HepG2 (cell line): ENCODE measurements around the gene FAM120B. TPM values are rescaled to one million over a fixed set of nuclear protein-coding genes. Genes with fewer than 3 reads are reported as not detected.
A peak's percentile ranks its signal among the peaks of the same experiment; 100 is the strongest.

Experiments used
- ATAC-seq: fragments of 200-7000 bp; cut with Tn5 transposase; 3 replicates; pipeline ENCODE4 v1.9.1; 2020; ENCODE audit warnings: mild to moderate bottlenecking, moderate library complexity
- BruUV-seq: library from RNA; stranded (reverse); fragments of 400-500 nt; replicated peaks from 2 replicates; lab custom pipeline; 2021; lab: Mats Ljungman, UMichigan
- CTCF ChIA-PET: fragments of 300-600 bp; formaldehyde crosslinking; extraction: SDS; loops from one replicate; lab custom pipeline; 2021; ENCODE audit warnings: low total read pairs, inconsistent platforms, low intra/inter-chr PET ratio; lab: Yijun Ruan, JAX
- POLR2A ChIA-PET: fragments of 350-600 bp; sonication (Branson Sonifier 250); formaldehyde crosslinking; loops from one replicate; lab custom pipeline; 2020; ENCODE audit warnings: antibody characterized with exemption, inconsistent platforms; lab: Yijun Ruan, JAX
- DNase-seq: peaks from one replicate; pipeline ENCODE4 v3.0.0-alpha.2; 2015; ENCODE audit warnings: low spot score
- FAIRE-seq: peaks from 3 replicates; lab custom pipeline; 2011; peaks lifted over from hg19 to GRCh38; lab: Jason Lieb, UNC
- H2AFZ ChIP-seq: one replicate; pipeline ENCODE4 v1.6.1; 2011; ENCODE audit warnings: low read length, inconsistent platforms
- H3K27ac ChIP-seq: fragments of 300-600 bp; 3 replicates; pipeline ENCODE4 v1.8.0; 2011; ENCODE audit warnings: mixed run types, mild to moderate bottlenecking, mixed read lengths, low read length, inconsistent platforms; ENCODE audit not compliant: insufficient read depth; ENCODE audit errors: extremely low read length
- H3K27me3 ChIP-seq, 2 experiments: fragments of 200-600 bp in 1 of 2; 2 replicates in 1 of 2; 3 replicates in 1 of 2; pipeline versions ENCODE4 v1.6.0 to v1.8.0; 2011; ENCODE audit warnings: low read length in 2 of 2, mild to moderate bottlenecking in 2 of 2, moderate library complexity in 2 of 2, inconsistent platforms in 1 of 2; ENCODE audit not compliant: insufficient read depth in 2 of 2, control insufficient read depth in 1 of 2
- H3K36me3 ChIP-seq, 2 experiments: fragments of 200-600 bp in 1 of 2; replicated peaks in 1 of 2; 2 replicates in 1 of 2; 3 replicates in 1 of 2; pipeline versions ENCODE4 v1.5.1 to v1.8.0; 2011; ENCODE audit warnings: low read length in 2 of 2, inconsistent platforms in 1 of 2; ENCODE audit not compliant: insufficient read depth in 2 of 2, control insufficient read depth in 1 of 2
- H3K4me1 ChIP-seq: 2 replicates; pipeline ENCODE4 v1.5.1; 2012; ENCODE audit warnings: low read length, inconsistent platforms; ENCODE audit not compliant: insufficient read depth
- H3K4me2 ChIP-seq: 2 replicates; pipeline ENCODE4 v1.6.0; 2011; ENCODE audit warnings: low read depth, low read length, inconsistent platforms
- H3K4me3 ChIP-seq, 3 experiments: fragments of 200-600 bp in 1 of 3; sonication (generic), shearing (Covaris generic) in 1 of 3; replicated peaks in 1 of 3; 2 replicates each; pipeline ENCODE4 v1.5.1; 2011 to 2016; ENCODE audit warnings: low read length in 3 of 3, inconsistent platforms in 2 of 3, low read depth in 2 of 3, mild to moderate bottlenecking in 2 of 3, control low read depth in 1 of 3, mixed read lengths in 1 of 3; ENCODE audit not compliant: insufficient read depth in 1 of 3
- H3K79me2 ChIP-seq: one replicate; pipeline ENCODE4 v1.6.1; 2011; ENCODE audit warnings: low read length, inconsistent platforms; ENCODE audit not compliant: insufficient read depth
- H3K9ac ChIP-seq: 2 replicates; pipeline ENCODE4 v1.6.0; 2011; ENCODE audit warnings: mild to moderate bottlenecking, low read depth, low read length, inconsistent platforms; ENCODE audit not compliant: insufficient read depth
- H3K9me3 ChIP-seq: 2 replicates; pipeline ENCODE4 v1.5.1; 2012; ENCODE audit warnings: mild to moderate bottlenecking, low read length
- H4K20me1 ChIP-seq: 2 replicates; pipeline ENCODE4 v1.6.0; 2011; ENCODE audit warnings: inconsistent platforms, mild to moderate bottlenecking, low read length, moderate library complexity; ENCODE audit not compliant: insufficient read depth
- E2F1 ChIP-seq: sonication (generic); formaldehyde crosslinking; IDR thresholded peaks from 2 replicates; pipeline ENCODE4 v1.5.0; 2020; ENCODE audit warnings: missing genetic modification reagents
- FOXC1 ChIP-seq: sonication (generic); formaldehyde crosslinking; IDR thresholded peaks from 2 replicates; pipeline ENCODE4 v1.8.0; 2022; ENCODE audit warnings: mild to moderate bottlenecking, missing genetic modification reagents, borderline replicate concordance
- HDAC6 ChIP-seq: fragments of 200-600 bp; sonication (generic); IDR thresholded peaks from 2 replicates; pipeline ENCODE4 v1.7.0; 2017; ENCODE audit warnings: mild to moderate bottlenecking, antibody characterized with exemption, low read length, low read depth
- LRRFIP1 ChIP-seq: sonication (generic); formaldehyde crosslinking; conservative IDR thresholded peaks from 2 replicates; pipeline ENCODE4 v1.4.0; 2020; ENCODE audit warnings: missing genetic modification reagents
- MEF2D ChIP-seq: sonication (generic); formaldehyde crosslinking; IDR thresholded peaks from 2 replicates; pipeline ENCODE4 v1.5.1; 2020; ENCODE audit warnings: mild to moderate bottlenecking, missing genetic modification reagents
- NAIF1 ChIP-seq: sonication (generic); formaldehyde crosslinking; IDR thresholded peaks from 2 replicates; pipeline ENCODE4 v1.5.0; 2020; ENCODE audit warnings: mild to moderate bottlenecking, missing genetic modification reagents, borderline replicate concordance
- ONECUT2 ChIP-seq: sonication (generic); formaldehyde crosslinking; IDR thresholded peaks from 2 replicates; pipeline ENCODE4 v1.4.0; 2020; ENCODE audit warnings: missing genetic modification reagents
- RERE ChIP-seq: IDR thresholded peaks from 2 replicates; pipeline ENCODE4 v1.6.1; 2016; ENCODE audit warnings: low read depth, missing genetic modification reagents, missing compliant biosample characterization
- ZNF430 ChIP-seq: sonication (generic); formaldehyde crosslinking; IDR thresholded peaks from 2 replicates; pipeline ENCODE4 v1.9.0; 2021; ENCODE audit warnings: mild to moderate bottlenecking, missing genetic modification reagents
- WGBS: methylation state at CpG from one replicate; pipeline ENCODE4 v1.1.6; 2017; ENCODE audit warnings: low lambda C conversion rate; 5-methylcytosine and 5-hydroxymethylcytosine counted together
- in situ Hi-C: cut with HindIII; loops from 2 replicates; pipeline ENCODE4 v1.10.0; 2017; ENCODE audit warnings: low pct_unique_long_range_greater_than_20kb; ENCODE audit not compliant: extremely low pct_ligation_motif_present
- intact Hi-C: fragments of 100-400 bp; cut with micrococcal nuclease; formaldehyde crosslinking; loops from one replicate; pipeline ENCODE4 v1.10.0; 2022; ENCODE audit not compliant: unreplicated experiment
- polyA plus RNA-seq, 8 experiments: library from polyadenylated mRNA; depleted of rRNA in 3 of 8; stranded (reverse) in 7 of 8; unstranded in 1 of 8; fragments of >200 nt; fragmentation: Illumina TruSeq in 4 of 8; extraction: Trizol in 4 of 8; gene quantifications; 2 replicates each; pipeline versions ENCODE4 v1.2.1 to v1.2.3, GENCODE V29; 2011 to 2016; ENCODE audit warnings: low read depth in 4 of 8, missing spikeins in 1 of 8, mixed read lengths in 1 of 8; ENCODE audit not compliant: insufficient read depth in 1 of 8
- total RNA-seq, 5 experiments: library from RNA; depleted of rRNA; stranded (reverse); fragments of >200 nt; fragmentation: Illumina TruSeq; extraction: Trizol; gene quantifications; 2 replicates each; pipeline ENCODE4 v1.2.3, GENCODE V29; 2016; ENCODE audit warnings: low read depth in 1 of 5

The FAM120B gene
- total and polyA plus RNA-seq, 2 of the 13 experiments (the other 11 are each of a cell fraction or from before 2014, with no cell fraction given): 9.2 to 10.7 TPM

- in situ Hi-C loops (no loop called here), intact Hi-C loops (no loop called here)
- Histone ChIP-seq H3K4me3 (no peak overlapping the region), H3K36me3 (no peaks in the 10 kb centered on the region), H4K20me1 (no peaks in the 10 kb centered on the region; the same call in 1 of the 2 replicates), H3K9me3 (no peaks in the 10 kb centered on the region), H3K9ac (no peak overlapping the region), H3K4me1 (no peaks in the 10 kb centered on the region), H3K27ac (no peak overlapping the region), H3K27me3 (peaks cover 3 to 52% of the 10 kb centered on the region in 2 experiments; a peak in 4 of 5 replicates), H3K79me2 (no peaks in the 10 kb centered on the region), H2AFZ (no peak overlapping the region), H3K4me2 (no peak overlapping the region)
- no peak for DNase-seq
- peak; percentile 8; the same call in 1 of the 3 replicates for ATAC-seq
- no peak for TF ChIP-seq NAIF1 (CRISPR knock-in tag)
- no peak for TF ChIP-seq HDAC6
- TF ChIP-seq E2F1 (CRISPR knock-in tag): no peak
- no peak for TF ChIP-seq LRRFIP1 (CRISPR knock-in tag)
- TF ChIP-seq RERE (CRISPR knock-in tag): no peak
- TF ChIP-seq FOXC1 (CRISPR knock-in tag): no peak
- no peak for TF ChIP-seq ZNF430 (CRISPR knock-in tag)
- no peak for TF ChIP-seq MEF2D
- TF ChIP-seq ONECUT2 (CRISPR knock-in tag): no peak
- BruUV-seq: no TSS peak
- 41% methylated on average over 14 of the region's 18 CpGs for WGBS
- ChIA-PET CTCF (no interaction called here), POLR2A (no interaction called here)
- FAIRE-seq: no peak
These were observed 148.1 kb downstream of the FAM120B start for GRCh38 chr6:170454512-170455285.
